HepG2 (cell line): ENCODE data around the gene MYL12B.

Experiments used
- BATF2 ChIP-seq: sonication (generic); formaldehyde crosslinking; IDR thresholded peaks from 2 replicates; pipeline ENCODE4 v1.8.0; 2022; ENCODE audit warnings: mild to moderate bottlenecking, missing genetic modification reagents, moderate library complexity
- CTCF ChIP-seq: sonication (generic); formaldehyde crosslinking; IDR thresholded peaks from 2 replicates; pipeline ENCODE4 v1.5.0; 2020; ENCODE audit warnings: mild to moderate bottlenecking, missing genetic modification reagents, moderate library complexity
- ELK4 ChIP-seq: sonication (generic); formaldehyde crosslinking; IDR thresholded peaks from 2 replicates; pipeline ENCODE4 v1.9.0; 2021; ENCODE audit warnings: missing genetic modification reagents, borderline replicate concordance
- FOXM1 ChIP-seq: sonication (generic); formaldehyde crosslinking; IDR thresholded peaks from 2 replicates; pipeline ENCODE4 v1.5.0; 2020; ENCODE audit warnings: missing genetic modification reagents
- GTF2F1 ChIP-seq: fragments of 150-350 bp; IDR thresholded peaks from 2 replicates; pipeline ENCODE4 v1.6.1; 2014; ENCODE audit warnings: low read length
- HIC2 ChIP-seq: sonication (generic); formaldehyde crosslinking; IDR thresholded peaks from 2 replicates; pipeline ENCODE4 v1.9.0; 2022; ENCODE audit warnings: low read depth, missing genetic modification reagents
- ISX ChIP-seq: sonication (generic); formaldehyde crosslinking; conservative IDR thresholded peaks from 2 replicates; pipeline ENCODE4 v1.5.0; 2020; ENCODE audit warnings: missing genetic modification reagents
- MEIS2 ChIP-seq: sonication (generic); formaldehyde crosslinking; IDR thresholded peaks from 2 replicates; pipeline ENCODE4 v1.9.0; 2021; ENCODE audit warnings: mild to moderate bottlenecking, missing genetic modification reagents
- NFRKB ChIP-seq: fragments of 450-650 bp; IDR thresholded peaks from 2 replicates; pipeline ENCODE4 v1.6.1; 2017
- TCF7L2 ChIP-seq: IDR thresholded peaks from 2 replicates; pipeline ENCODE4 v1.6.1; 2011; ENCODE audit warnings: mild to moderate bottlenecking, low read depth, low read length, moderate library complexity
- ZNF232 ChIP-seq: sonication (generic); formaldehyde crosslinking; IDR thresholded peaks from 2 replicates; pipeline ENCODE4 v1.4.0; 2020; ENCODE audit warnings: missing genetic modification reagents, borderline replicate concordance
- ZNF740 ChIP-seq: sonication (generic); formaldehyde crosslinking; IDR thresholded peaks from 2 replicates; pipeline ENCODE4 v1.4.0; 2020; ENCODE audit warnings: missing genetic modification reagents

- no peak for TF ChIP-seq ZNF740 (CRISPR knock-in tag)
- TF ChIP-seq TCF7L2, result no peak
- TF ChIP-seq HIC2 (CRISPR knock-in tag), result no peak
- TF ChIP-seq BATF2 (CRISPR knock-in tag), result no peak
- TF ChIP-seq MEIS2, result no peak
- TF ChIP-seq NFRKB, result no peak
- no peak for TF ChIP-seq CTCF (CRISPR knock-in tag)
- no peak for TF ChIP-seq GTF2F1
- TF ChIP-seq ZNF232 (CRISPR knock-in tag), result no peak
- TF ChIP-seq FOXM1 (CRISPR knock-in tag), result no peak
- no peak for TF ChIP-seq ELK4 (CRISPR knock-in tag)
- no peak for TF ChIP-seq ISX
Observed at GRCh38 chr18:3304832-3305231, 42.9 kb downstream of the MYL12B start.
